Endothelial cell of umbilical vein (primary cell): ENCODE data around the gene PRSS22.

Experiments
- EZH2 ChIP-seq: IDR thresholded peaks from 2 replicates; pipeline ENCODE4 v1.6.1; 2012; ENCODE audit warnings: borderline replicate concordance, low read depth, mild to moderate bottlenecking, moderate library complexity, low read length, inconsistent platforms; ENCODE audit not compliant: severe bottlenecking
- GATA2 ChIP-seq: IDR thresholded peaks from 2 replicates; pipeline ENCODE4 v1.7.0; 2011; ENCODE audit warnings: low read depth, mild to moderate bottlenecking, moderate library complexity, mixed read lengths, low read length; ENCODE audit not compliant: insufficient read length, insufficient read depth
- MYC ChIP-seq: IDR thresholded peaks from one replicate; pipeline ENCODE4 v1.6.1; 2011; ENCODE audit warnings: mild to moderate bottlenecking, low read depth, low read length
- POLR2A ChIP-seq: IDR thresholded peaks from 2 replicates; pipeline ENCODE4 v1.6.1; 2012; ENCODE audit warnings: low read depth, mild to moderate bottlenecking, control low read depth, low read length
- POLR2AphosphoS5 ChIP-seq: IDR thresholded peaks from 2 replicates; pipeline ENCODE4 v1.6.1; 2012; ENCODE audit warnings: low read depth, mild to moderate bottlenecking, control low read depth, low read length, moderate library complexity; ENCODE audit not compliant: insufficient read depth
- TF ChIP-seq, protein P1 (sequence below), 2 donors: IDR thresholded peaks; 1 replicate in 1 of 2; 2 replicates in 1 of 2; pipeline ENCODE4 v1.5.1; 2011; ENCODE audit warnings: low read length in 2 of 2, mild to moderate bottlenecking in 2 of 2, moderate library complexity in 2 of 2, control low read depth in 1 of 2, inconsistent platforms in 1 of 2, low read depth in 1 of 2; ENCODE audit not compliant: insufficient read depth in 1 of 2; ENCODE audit errors: extremely low read depth in 1 of 2
- TF ChIP-seq, protein P2 (sequence below): IDR thresholded peaks from 2 replicates; pipeline ENCODE4 v1.6.1; 2011; ENCODE audit not compliant: insufficient read depth, insufficient read length

GRCh38 chr16:2811703-2812471 is 46.1 kb downstream of the PRSS22 start:
- TF ChIP-seq, protein P1, sequence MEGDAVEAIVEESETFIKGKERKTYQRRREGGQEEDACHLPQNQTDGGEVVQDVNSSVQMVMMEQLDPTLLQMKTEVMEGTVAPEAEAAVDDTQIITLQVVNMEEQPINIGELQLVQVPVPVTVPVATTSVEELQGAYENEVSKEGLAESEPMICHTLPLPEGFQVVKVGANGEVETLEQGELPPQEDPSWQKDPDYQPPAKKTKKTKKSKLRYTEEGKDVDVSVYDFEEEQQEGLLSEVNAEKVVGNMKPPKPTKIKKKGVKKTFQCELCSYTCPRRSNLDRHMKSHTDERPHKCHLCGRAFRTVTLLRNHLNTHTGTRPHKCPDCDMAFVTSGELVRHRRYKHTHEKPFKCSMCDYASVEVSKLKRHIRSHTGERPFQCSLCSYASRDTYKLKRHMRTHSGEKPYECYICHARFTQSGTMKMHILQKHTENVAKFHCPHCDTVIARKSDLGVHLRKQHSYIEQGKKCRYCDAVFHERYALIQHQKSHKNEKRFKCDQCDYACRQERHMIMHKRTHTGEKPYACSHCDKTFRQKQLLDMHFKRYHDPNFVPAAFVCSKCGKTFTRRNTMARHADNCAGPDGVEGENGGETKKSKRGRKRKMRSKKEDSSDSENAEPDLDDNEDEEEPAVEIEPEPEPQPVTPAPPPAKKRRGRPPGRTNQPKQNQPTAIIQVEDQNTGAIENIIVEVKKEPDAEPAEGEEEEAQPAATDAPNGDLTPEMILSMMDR (IDR thresholded peaks at IDR 0.05; ENCODE audit: extremely low read depth in 1 of 2, insufficient read depth in 1 of 2, low read depth in 1 of 2, low read length in 2 of 2), result no peak
- no peak for TF ChIP-seq POLR2A
- TF ChIP-seq, protein P2, sequence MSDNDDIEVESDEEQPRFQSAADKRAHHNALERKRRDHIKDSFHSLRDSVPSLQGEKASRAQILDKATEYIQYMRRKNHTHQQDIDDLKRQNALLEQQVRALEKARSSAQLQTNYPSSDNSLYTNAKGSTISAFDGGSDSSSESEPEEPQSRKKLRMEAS, result no peak
- TF ChIP-seq MYC, result no peak
- TF ChIP-seq POLR2AphosphoS5, result no peak
- TF ChIP-seq GATA2, result no peak
- TF ChIP-seq EZH2, result no peak
